Kidney epithelial cell (primary cell): ENCODE data around the gene DGCR8. TPM values are rescaled to one million over a fixed set of nuclear protein-coding genes. Genes with fewer than 3 reads are reported as not detected.

Experiments used
- DNase-seq: peaks from one replicate; pipeline ENCODE4 v3.0.0-alpha.2; 2010; ENCODE audit warnings: low read depth
- H3K27me3 ChIP-seq: 2 replicates; pipeline ENCODE4 v1.6.0; 2011; ENCODE audit warnings: low read length; ENCODE audit not compliant: control insufficient read depth, insufficient read depth
- H3K36me3 ChIP-seq: 2 replicates; pipeline ENCODE4 v1.5.1; 2011; ENCODE audit warnings: low read length; ENCODE audit not compliant: control insufficient read depth, insufficient read depth
- H3K4me3 ChIP-seq: 2 replicates; pipeline ENCODE4 v1.5.1; 2011; ENCODE audit warnings: low read depth, mild to moderate bottlenecking, control low read depth, low read length
- CTCF ChIP-seq: IDR thresholded peaks from 2 replicates; pipeline ENCODE4 v1.5.1; 2011; ENCODE audit warnings: mild to moderate bottlenecking, moderate library complexity, low read length, control low read depth, inconsistent platforms; ENCODE audit not compliant: insufficient read depth, poor library complexity, severe bottlenecking
- total RNA-seq: library from RNA; depleted of rRNA; stranded (reverse); fragments of >200 nt; gene quantifications from 2 replicates; pipeline ENCODE4 v1.2.3, GENCODE V29; 2015

DGCR8 gene
- total RNA-seq, 1 donor from 2014 or later = 34.0 TPM

- no peak for TF ChIP-seq CTCF
- H3K4me3 ChIP-seq = no peak overlapping the region
- no peak for DNase-seq
- H3K27me3 ChIP-seq = no peaks in the 10 kb centered on the region
- no peaks in the 10 kb centered on the region for H3K36me3 ChIP-seq
Measured at GRCh38 chr22:20046730-20047129, 33.3 kb upstream of the DGCR8 start.

DNA sequence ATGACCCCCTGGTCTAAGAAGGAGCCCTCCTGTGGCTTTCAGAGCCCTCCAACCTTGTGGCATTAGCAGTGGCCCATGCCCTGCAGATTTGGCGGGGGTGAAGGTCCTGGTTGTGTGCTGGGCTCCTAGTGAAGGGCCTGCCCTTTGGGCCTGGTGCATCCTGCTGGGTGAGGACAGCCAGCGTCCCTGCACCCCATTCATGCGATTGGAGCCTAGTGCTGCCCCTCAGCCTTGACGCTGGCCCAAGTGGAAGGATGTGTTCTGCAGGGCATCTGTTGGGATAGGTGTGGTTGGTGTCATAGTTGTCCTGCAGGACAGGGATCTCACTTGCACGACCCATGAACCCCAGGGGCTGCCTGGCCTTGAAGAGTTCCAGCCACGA lies 28.1 kb upstream of the DGCR8 start:
- Histone ChIP-seq H3K4me3 (no peak overlapping the region), H3K36me3 (peaks cover 1% of the 10 kb centered on the region), H3K27me3 (no peaks in the 10 kb centered on the region)
- DNase-seq = no peak
- TF ChIP-seq CTCF = no peak

DNA sequence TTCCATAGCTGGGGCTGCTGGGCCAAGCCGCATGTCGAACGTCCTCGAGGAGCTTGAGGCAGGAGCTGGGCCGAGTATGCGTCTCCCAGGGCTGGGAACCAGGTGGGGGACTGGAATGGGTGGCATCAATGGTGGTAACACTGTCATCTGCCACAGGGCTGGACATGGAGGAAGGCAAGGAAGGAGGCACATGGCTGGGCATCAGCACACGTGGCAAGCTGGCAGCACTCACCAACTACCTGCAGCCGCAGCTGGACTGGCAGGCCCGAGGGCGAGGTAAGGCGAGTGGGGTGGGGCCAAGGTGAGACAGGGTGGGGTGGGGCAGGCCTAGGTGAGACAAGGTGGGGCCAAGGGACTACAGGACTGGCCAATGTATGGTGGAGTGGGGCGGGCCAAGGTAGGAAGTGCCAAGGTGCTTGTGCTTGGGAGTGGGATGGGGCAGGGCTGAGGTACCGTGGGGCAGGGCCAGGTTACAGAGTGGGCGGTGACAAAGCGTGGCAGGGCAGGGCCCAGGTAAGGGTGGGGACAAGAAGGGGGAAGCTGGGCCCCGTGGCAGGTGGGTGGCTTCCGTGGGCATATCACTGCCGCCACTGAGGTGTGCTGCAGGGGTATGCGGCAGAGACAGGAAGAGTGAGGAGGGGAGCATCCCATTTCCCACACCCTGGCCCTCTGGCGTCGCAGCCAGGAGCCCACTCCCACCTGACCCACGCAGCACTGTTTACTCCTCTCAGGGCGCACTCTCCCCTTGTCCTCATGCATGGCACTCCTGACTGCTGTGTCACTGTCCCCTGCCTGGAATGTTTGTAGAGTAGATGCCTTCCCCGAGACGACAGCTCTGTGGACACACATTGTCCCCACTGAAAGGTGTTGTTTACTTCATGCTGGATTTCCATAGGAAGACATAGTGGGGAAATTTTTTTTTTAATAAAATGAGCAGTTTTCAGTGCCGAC lies 27.5 kb upstream of the DGCR8 start:
- no peak for DNase-seq
- TF ChIP-seq CTCF = no peak
- H3K4me3 ChIP-seq = no peak overlapping the region
- H3K36me3 ChIP-seq = peaks cover 1% of the 10 kb centered on the region
- no peaks in the 10 kb centered on the region for H3K27me3 ChIP-seq

- H3K36me3 ChIP-seq = peaks cover 1% of the 10 kb centered on the region
- H3K4me3 ChIP-seq = no peak overlapping the region
- no peak for TF ChIP-seq CTCF
Measured at GRCh38 chr22:20053407-20054033, 26.5 kb upstream of the DGCR8 start.

DNA sequence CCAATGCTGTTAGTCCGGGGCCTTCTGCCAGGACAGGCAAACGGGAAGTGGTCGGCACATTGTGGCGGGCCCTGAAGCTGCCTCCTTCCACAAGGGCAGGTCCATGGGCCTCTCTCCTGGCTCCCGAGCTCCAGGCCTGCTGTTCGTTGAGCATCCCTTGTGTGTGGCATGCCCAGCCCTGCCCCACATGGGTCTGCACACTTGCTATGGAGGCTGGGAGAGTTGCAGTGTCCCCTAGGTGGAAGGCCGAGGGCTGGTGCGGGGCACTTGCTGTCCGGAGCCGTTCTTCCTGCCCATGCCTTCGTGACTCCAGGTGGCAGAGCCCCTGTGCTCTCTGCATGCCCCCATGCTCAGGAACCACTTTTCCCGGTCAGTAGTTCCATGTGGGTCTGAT lies 26.0 kb upstream of the DGCR8 start:
- no peak for DNase-seq
- Histone ChIP-seq H3K27me3 (no peaks in the 10 kb centered on the region), H3K36me3 (peaks cover 1% of the 10 kb centered on the region), H3K4me3 (no peak overlapping the region)
- no peak for TF ChIP-seq CTCF

More at GRCh38 chr22:20053407-20054033, 26.5 kb upstream of the DGCR8 start:
- H3K27me3 ChIP-seq = no peaks in the 10 kb centered on the region
- DNase-seq = no peak
